Measurements from ENCODE around the gene DEDD2.

DEDD2 gene

GRCh38 chr19:42249149-42249750 is 31.8 kb upstream of the DEDD2 start:
- Histone ChIP-seq H3K36me3 (ENCODE audit: control insufficient read depth, insufficient read depth, low read length) (peaks cover 8% of the 10 kb centered on the region), H3K4me3 (ENCODE audit: low read length) (no peak overlapping the region), H3K27me3 (ENCODE audit: insufficient read depth, low read length, poor library complexity) (no peaks in the 10 kb centered on the region), H3K79me2 (ENCODE audit: control insufficient read depth, insufficient read depth, low read length) (peaks cover 29% of the 10 kb centered on the region), H3K23ac (ENCODE audit: low read length) (no peak overlapping the region), H3K4ac (ENCODE audit: low read depth, low read length) (no peak overlapping the region), H2BK120ac (ENCODE audit: low read depth, low read length) (no peak overlapping the region), H2BK5ac (ENCODE audit: low read length) (no peak overlapping the region), H3K18ac (ENCODE audit: low read length) (no peak overlapping the region), H3K56ac (ENCODE audit: low read length) (no peak overlapping the region), H3K4me1 (ENCODE audit: control insufficient read depth, low read depth, low read length) (peaks cover 11% of the 10 kb centered on the region), H2BK15ac (replicated peaks; ENCODE audit: low read depth) (no peak overlapping the region), H3K9ac (ENCODE audit: low read length) (no peak overlapping the region), H3K4me2 (ENCODE audit: low read length) (no peak overlapping the region), H3K79me1 (ENCODE audit: low read length) (peaks cover 21% of the 10 kb centered on the region), H3K27ac (ENCODE audit: low read depth, low read length) (no peak overlapping the region), H4K5ac (ENCODE audit: low read length) (no peak overlapping the region), H2AK5ac (ENCODE audit: low read length) (no peak overlapping the region), H4K8ac (ENCODE audit: low read depth, low read length) (no peak overlapping the region)
- no CpG with 5 or more reads among the region's 36 CpGs for WGBS (ENCODE audit: extremely low coverage, insufficient coverage, low lambda C conversion rate)
- DNase-seq, result no peak

- no peak overlapping the region for H3K4me2 ChIP-seq (ENCODE audit: low read length)
- H2AK5ac ChIP-seq (ENCODE audit: low read length), result no peak overlapping the region
- no peak overlapping the region for H3K27ac ChIP-seq (ENCODE audit: low read depth, low read length)
- H4K8ac ChIP-seq (ENCODE audit: low read depth, low read length), result no peak overlapping the region
- no CpG with 5 or more reads among the region's 41 CpGs for WGBS (ENCODE audit: extremely low coverage, insufficient coverage, low lambda C conversion rate)
- H3K4me1 ChIP-seq (ENCODE audit: control insufficient read depth, low read depth, low read length), result peaks cover 11% of the 10 kb centered on the region
- no peak overlapping the region for H4K5ac ChIP-seq (ENCODE audit: low read length)
- H3K18ac ChIP-seq (ENCODE audit: low read length), result no peak overlapping the region
- H3K79me2 ChIP-seq (ENCODE audit: control insufficient read depth, insufficient read depth, low read length), result peaks cover 29% of the 10 kb centered on the region
- H3K23ac ChIP-seq (ENCODE audit: low read length), result no peak overlapping the region
- no peak overlapping the region for H2BK15ac ChIP-seq (replicated peaks; ENCODE audit: low read depth)
- peaks cover 21% of the 10 kb centered on the region for H3K79me1 ChIP-seq (ENCODE audit: low read length)
- no peak overlapping the region for H3K56ac ChIP-seq (ENCODE audit: low read length)
- no peaks in the 10 kb centered on the region for H3K27me3 ChIP-seq (ENCODE audit: insufficient read depth, low read length, poor library complexity)
- no peak for DNase-seq
- no peak overlapping the region for H3K9ac ChIP-seq (ENCODE audit: low read length)
- no peak overlapping the region for H3K4me3 ChIP-seq (ENCODE audit: low read length)
- H3K36me3 ChIP-seq (ENCODE audit: control insufficient read depth, insufficient read depth, low read length), result peaks cover 8% of the 10 kb centered on the region
- H2BK120ac ChIP-seq (ENCODE audit: low read depth, low read length), result no peak overlapping the region
- no peak overlapping the region for H3K4ac ChIP-seq (ENCODE audit: low read depth, low read length)
- H2BK5ac ChIP-seq (ENCODE audit: low read length), result no peak overlapping the region
These were observed 31.0 kb upstream of the DEDD2 start for GRCh38 chr19:42248270-42249148.

- H4K5ac ChIP-seq (ENCODE audit: low read length), result no peak overlapping the region
- H3K36me3 ChIP-seq (ENCODE audit: control insufficient read depth, insufficient read depth, low read length), result peaks cover 8% of the 10 kb centered on the region
- peaks cover 20% of the 10 kb centered on the region for H3K79me1 ChIP-seq (ENCODE audit: low read length)
- H3K18ac ChIP-seq (ENCODE audit: low read length), result no peak overlapping the region
- H2BK15ac ChIP-seq (replicated peaks; ENCODE audit: low read depth), result no peak overlapping the region
- no peak overlapping the region for H3K9ac ChIP-seq (ENCODE audit: low read length)
- no peak overlapping the region for H2BK5ac ChIP-seq (ENCODE audit: low read length)
- no peak overlapping the region for H3K4me3 ChIP-seq (ENCODE audit: low read length)
- H3K4me2 ChIP-seq (ENCODE audit: low read length), result no peak overlapping the region
- H3K23ac ChIP-seq (ENCODE audit: low read length), result no peak overlapping the region
- H3K56ac ChIP-seq (ENCODE audit: low read length), result no peak overlapping the region
- no peak overlapping the region for H3K27ac ChIP-seq (ENCODE audit: low read depth, low read length)
- no peak overlapping the region for H4K8ac ChIP-seq (ENCODE audit: low read depth, low read length)
- WGBS (ENCODE audit: extremely low coverage, insufficient coverage, low lambda C conversion rate), result no CpG with 5 or more reads among the region's 6 CpGs
- H3K79me2 ChIP-seq (ENCODE audit: control insufficient read depth, insufficient read depth, low read length), result peaks cover 22% of the 10 kb centered on the region
- H3K4ac ChIP-seq (ENCODE audit: low read depth, low read length), result no peak overlapping the region
- no peak overlapping the region for H2AK5ac ChIP-seq (ENCODE audit: low read length)
- H3K27me3 ChIP-seq (ENCODE audit: insufficient read depth, low read length, poor library complexity), result no peaks in the 10 kb centered on the region
- H2BK120ac ChIP-seq (ENCODE audit: low read depth, low read length), result no peak overlapping the region
- peaks cover 10% of the 10 kb centered on the region for H3K4me1 ChIP-seq (ENCODE audit: control insufficient read depth, low read depth, low read length)
- no peak for DNase-seq
These were observed 30.2 kb upstream of the DEDD2 start for GRCh38 chr19:42247640-42248199.

GRCh38 chr19:42246922-42247639 is 29.6 kb upstream of the DEDD2 start:
- Histone ChIP-seq H4K5ac (ENCODE audit: low read length) (no peak overlapping the region), H3K4ac (ENCODE audit: low read depth, low read length) (no peak overlapping the region)
- WGBS (ENCODE audit: extremely low coverage, insufficient coverage, low lambda C conversion rate), result no CpG with 5 or more reads among the region's 7 CpGs

GRCh38 chr19:42246143-42246921 is 28.9 kb upstream of the DEDD2 start:
- WGBS (ENCODE audit: extremely low coverage, insufficient coverage, low lambda C conversion rate), result no CpG with 5 or more reads among the region's 10 CpGs

More at GRCh38 chr19:42246922-42247639, 29.6 kb upstream of the DEDD2 start:
- H3K27me3 ChIP-seq (ENCODE audit: insufficient read depth, low read length, poor library complexity), result no peaks in the 10 kb centered on the region
- no peak overlapping the region for H3K4me3 ChIP-seq (ENCODE audit: low read length)
- H2BK5ac ChIP-seq (ENCODE audit: low read length), result no peak overlapping the region
- H3K79me2 ChIP-seq (ENCODE audit: control insufficient read depth, insufficient read depth, low read length), result peaks cover 16% of the 10 kb centered on the region
- no peak overlapping the region for H2BK120ac ChIP-seq (ENCODE audit: low read depth, low read length)
- H3K18ac ChIP-seq (ENCODE audit: low read length), result no peak overlapping the region
- no peak overlapping the region for H2BK15ac ChIP-seq (replicated peaks; ENCODE audit: low read depth)
- no peak overlapping the region for H4K8ac ChIP-seq (ENCODE audit: low read depth, low read length)
- no peak overlapping the region for H3K4me2 ChIP-seq (ENCODE audit: low read length)
- H3K56ac ChIP-seq (ENCODE audit: low read length), result no peak overlapping the region
- no peak overlapping the region for H3K23ac ChIP-seq (ENCODE audit: low read length)
- H3K9ac ChIP-seq (ENCODE audit: low read length), result no peak overlapping the region
- peaks cover 8% of the 10 kb centered on the region for H3K36me3 ChIP-seq (ENCODE audit: control insufficient read depth, insufficient read depth, low read length)
- DNase-seq, result no peak
- peaks cover 18% of the 10 kb centered on the region for H3K79me1 ChIP-seq (ENCODE audit: low read length)
- H3K4me1 ChIP-seq (ENCODE audit: control insufficient read depth, low read depth, low read length), result peaks cover 6% of the 10 kb centered on the region
- H3K27ac ChIP-seq (ENCODE audit: low read depth, low read length), result no peak overlapping the region
- no peak overlapping the region for H2AK5ac ChIP-seq (ENCODE audit: low read length)

More at GRCh38 chr19:42246143-42246921, 28.9 kb upstream of the DEDD2 start:
- Histone ChIP-seq H3K27me3 (ENCODE audit: insufficient read depth, low read length, poor library complexity) (no peaks in the 10 kb centered on the region), H3K79me2 (ENCODE audit: control insufficient read depth, insufficient read depth, low read length) (peaks cover 15% of the 10 kb centered on the region), H4K8ac (ENCODE audit: low read depth, low read length) (no peak overlapping the region), H3K18ac (ENCODE audit: low read length) (no peak overlapping the region), H2AK5ac (ENCODE audit: low read length) (no peak overlapping the region), H3K56ac (ENCODE audit: low read length) (peak overlapping the region; percentile 22), H2BK5ac (ENCODE audit: low read length) (no peak overlapping the region), H3K4ac (ENCODE audit: low read depth, low read length) (no peak overlapping the region), H4K5ac (ENCODE audit: low read length) (no peak overlapping the region), H3K9ac (ENCODE audit: low read length) (no peak overlapping the region), H3K4me3 (ENCODE audit: low read length) (no peak overlapping the region), H3K23ac (ENCODE audit: low read length) (no peak overlapping the region), H2BK15ac (replicated peaks; ENCODE audit: low read depth) (no peak overlapping the region), H2BK120ac (ENCODE audit: low read depth, low read length) (no peak overlapping the region), H3K36me3 (ENCODE audit: control insufficient read depth, insufficient read depth, low read length) (peaks cover 8% of the 10 kb centered on the region), H3K4me2 (ENCODE audit: low read length) (no peak overlapping the region), H3K4me1 (ENCODE audit: control insufficient read depth, low read depth, low read length) (no peaks in the 10 kb centered on the region), H3K27ac (ENCODE audit: low read depth, low read length) (no peak overlapping the region), H3K79me1 (ENCODE audit: low read length) (peaks cover 18% of the 10 kb centered on the region)
- DNase-seq, result peak; percentile 82

All from mesendoderm (in vitro differentiated cells).